IMR-90 (cell line): ENCODE results near the gene EHD4. TPM values are rescaled to one million over a fixed set of nuclear protein-coding genes. Genes with fewer than 3 reads are reported as not detected.

Source experiments
- ATAC-seq: fragments of 200-7000 bp; cut with Tn5 transposase; 2 replicates; pipeline ENCODE4 v1.9.1; 2020; ENCODE audit warnings: low read depth, mild to moderate bottlenecking, moderate library complexity
- BruUV-seq: library from RNA; stranded (reverse); fragments of 400-500 nt; replicated peaks from 2 replicates; lab custom pipeline; 2021; lab: Mats Ljungman, UMichigan
- CTCF ChIA-PET: fragments of 300-600 bp; formaldehyde crosslinking; extraction: SDS; loops from one replicate; lab custom pipeline; 2021; ENCODE audit warnings: antibody characterized with exemption; lab: Yijun Ruan, JAX
- POLR2A ChIA-PET: fragments of 300-600 bp; sonication (Branson Sonifier 250); formaldehyde crosslinking; loops from one replicate; lab custom pipeline; 2022; ENCODE audit warnings: antibody characterized with exemption; ENCODE audit not compliant: unreplicated experiment; lab: Charles Lee
- DNase-seq: peaks from one replicate; pipeline ENCODE4 v3.0.0; 2013
- H2AFZ ChIP-seq: replicated peaks from 2 replicates; pipeline ENCODE3; 2013; ENCODE audit warnings: low read length, mild to moderate bottlenecking; ENCODE audit not compliant: poor library complexity
- H2AK5ac ChIP-seq: 2 replicates; pipeline ENCODE4 v1.6.1; 2013; ENCODE audit warnings: low read depth, low read length, inconsistent platforms
- H2AK9ac ChIP-seq: replicated peaks from 2 replicates; pipeline ENCODE3; 2013; ENCODE audit warnings: mild to moderate bottlenecking, low read depth, low read length, moderate library complexity; ENCODE audit not compliant: poor library complexity
- H2BK120ac ChIP-seq: 2 replicates; pipeline ENCODE4 v1.6.1; 2013; ENCODE audit warnings: low read depth, low read length, inconsistent platforms
- H2BK15ac ChIP-seq: 3 replicates; pipeline ENCODE4 v1.6.1; 2013; ENCODE audit warnings: low read depth, low read length, inconsistent platforms
- H2BK20ac ChIP-seq: 2 replicates; pipeline ENCODE4 v1.6.1; 2013; ENCODE audit warnings: low read depth, mild to moderate bottlenecking, inconsistent platforms, low read length, moderate library complexity
- H2BK5ac ChIP-seq: 2 replicates; pipeline ENCODE4 v1.6.1; 2013; ENCODE audit warnings: mild to moderate bottlenecking, low read depth, low read length, inconsistent platforms; ENCODE audit not compliant: poor library complexity, severe bottlenecking
- H3K14ac ChIP-seq: replicated peaks from 2 replicates; pipeline ENCODE4 v1.6.1; 2013; ENCODE audit warnings: low read depth, low read length, inconsistent platforms
- H3K18ac ChIP-seq: 2 replicates; pipeline ENCODE4 v1.6.1; 2013; ENCODE audit warnings: low read depth, low read length, control low read depth
- H3K23ac ChIP-seq: 2 replicates; pipeline ENCODE4 v1.6.1; 2013; ENCODE audit warnings: low read depth, low read length, inconsistent platforms
- H3K27ac ChIP-seq: 2 replicates; pipeline ENCODE4 v1.5.1; 2013; ENCODE audit warnings: mild to moderate bottlenecking, control low read depth, low read length; ENCODE audit not compliant: insufficient read depth
- H3K27me3 ChIP-seq: 2 replicates; pipeline ENCODE4 v1.6.1; 2013; ENCODE audit warnings: low read length; ENCODE audit not compliant: control insufficient read depth, insufficient read depth
- H3K36me3 ChIP-seq: 2 replicates; pipeline ENCODE4 v1.6.1; 2013; ENCODE audit warnings: low read length, mixed read lengths; ENCODE audit not compliant: control insufficient read depth, insufficient read depth
- H3K4ac ChIP-seq: 2 replicates; pipeline ENCODE4 v1.6.1; 2013; ENCODE audit warnings: low read depth, low read length, inconsistent platforms
- H3K4me1 ChIP-seq: 2 replicates; pipeline ENCODE4 v1.6.1; 2013; ENCODE audit warnings: low read length, mixed read lengths; ENCODE audit not compliant: control insufficient read depth, insufficient read depth
- H3K4me2 ChIP-seq: 2 replicates; pipeline ENCODE4 v1.6.1; 2013; ENCODE audit warnings: low read depth, mild to moderate bottlenecking, control low read depth, low read length, moderate library complexity
- H3K4me3 ChIP-seq: 2 replicates; pipeline ENCODE4 v1.5.1; 2013; ENCODE audit warnings: low read depth, mild to moderate bottlenecking, control low read depth, low read length, moderate library complexity; ENCODE audit not compliant: insufficient read depth
- H3K56ac ChIP-seq: 2 replicates; pipeline ENCODE4 v1.6.1; 2013; ENCODE audit warnings: low read length, inconsistent platforms; ENCODE audit not compliant: insufficient read depth; ENCODE audit errors: extremely low read depth
- H3K79me1 ChIP-seq, 2 experiments: 2 replicates each; pipeline ENCODE4 v1.6.1; 2013; ENCODE audit warnings: low read length in 2 of 2, inconsistent platforms in 1 of 2, low read depth in 1 of 2
- H3K9ac ChIP-seq: 2 replicates; pipeline ENCODE4 v1.6.1; 2013; ENCODE audit warnings: low read depth, low read length, control low read depth
- H3K9me1 ChIP-seq: 2 replicates; pipeline ENCODE4 v1.6.1; 2013; ENCODE audit warnings: low read length, inconsistent platforms; ENCODE audit not compliant: insufficient read depth
- H3K9me3 ChIP-seq: 2 replicates; pipeline ENCODE4 v1.6.1; 2013; ENCODE audit warnings: low read length; ENCODE audit not compliant: control insufficient read depth, insufficient read depth
- H4K20me1 ChIP-seq: 2 replicates; pipeline ENCODE4 v1.6.1; 2013; ENCODE audit warnings: low read length, inconsistent platforms; ENCODE audit not compliant: insufficient read depth
- H4K5ac ChIP-seq: 2 replicates; pipeline ENCODE4 v1.6.1; 2013; ENCODE audit warnings: mild to moderate bottlenecking, low read depth, low read length, control low read depth
- H4K8ac ChIP-seq, 2 experiments: 2 replicates each; pipeline ENCODE4 v1.6.1; 2013; ENCODE audit warnings: low read depth in 2 of 2, low read length in 2 of 2, control low read depth in 1 of 2, inconsistent platforms in 1 of 2
- H4K91ac ChIP-seq: 2 replicates; pipeline ENCODE4 v1.6.1; 2013; ENCODE audit warnings: low read depth, low read length, inconsistent platforms; ENCODE audit not compliant: insufficient read depth
- BHLHE40 ChIP-seq: fragments of 150-350 bp; IDR thresholded peaks from 2 replicates; pipeline ENCODE4 v1.6.1; 2016; ENCODE audit warnings: mild to moderate bottlenecking, low read depth, low read length
- CEBPB ChIP-seq: IDR thresholded peaks from 2 replicates; pipeline ENCODE4 v1.6.1; 2012; ENCODE audit warnings: low read depth, low read length, improper control_type of control experiment
- CHD1 ChIP-seq: IDR thresholded peaks from 2 replicates; pipeline ENCODE4 v1.6.1; 2012; ENCODE audit warnings: low read depth, low read length, improper control_type of control experiment
- FOS ChIP-seq: fragments of 150-350 bp; IDR thresholded peaks from 2 replicates; pipeline ENCODE4 v1.6.1; 2016; ENCODE audit warnings: low read depth, low read length
- MAFK ChIP-seq: IDR thresholded peaks from 2 replicates; pipeline ENCODE4 v1.6.1; 2012; ENCODE audit warnings: low read depth, low read length, improper control_type of control experiment
- MAZ ChIP-seq: IDR thresholded peaks from 2 replicates; pipeline ENCODE4 v1.6.1; 2012; ENCODE audit warnings: low read depth, mild to moderate bottlenecking, low read length, improper control_type of control experiment, moderate library complexity, borderline replicate concordance
- NFE2L2 ChIP-seq: fragments of 150-350 bp; IDR thresholded peaks from 2 replicates; pipeline ENCODE4 v1.6.1; 2016; ENCODE audit warnings: low read depth, mild to moderate bottlenecking, low read length
- POLR2A ChIP-seq: IDR thresholded peaks from 2 replicates; pipeline ENCODE4 v1.6.1; 2012; ENCODE audit warnings: mild to moderate bottlenecking, low read depth, low read length
- RFX5 ChIP-seq: IDR thresholded peaks from 2 replicates; pipeline ENCODE4 v1.8.0; 2012; ENCODE audit warnings: low read depth, mild to moderate bottlenecking, low read length, moderate library complexity
- WGBS, 2 experiments: methylation state at CpG; one replicate each; pipeline versions ENCODE4 v1.1.5 to v1.1.7; 2013; ENCODE audit warnings: missing lambda C conversion rate in 2 of 2; ENCODE audit not compliant: insufficient read length in 1 of 2; ENCODE audit errors: extremely low coverage in 2 of 2; 5-methylcytosine and 5-hydroxymethylcytosine counted together
- dilution Hi-C: fragments of 300-500 bp; cut with HindIII; formaldehyde crosslinking; loops from one replicate; pipeline ENCODE4 v1.14.3; 2018; ENCODE audit warnings: low sequenced_read_pairs; ENCODE audit not compliant: unreplicated experiment
- in situ Hi-C: fragments of 300-500 bp; cut with MboI; formaldehyde crosslinking; loops from 3 replicates; pipeline ENCODE4 v1.14.3; 2019; ENCODE audit warnings: low sequenced_read_pairs, inconsistent platforms, mixed read lengths
- intact Hi-C: fragments of 100-400 bp; cut with micrococcal nuclease; formaldehyde crosslinking; loops from 2 replicates; pipeline ENCODE4 v1.10.0; 2022
- polyA plus RNA-seq, 3 experiments: library from polyadenylated mRNA; depleted of rRNA; stranded (reverse); fragments of >200 nt; gene quantifications; 2 replicates each; pipeline ENCODE4 v1.2.3, GENCODE V29; 2012; ENCODE audit warnings: low replicate concordance in 1 of 3
- total RNA-seq: library from RNA; depleted of rRNA; stranded (reverse); fragments of >200 nt; gene quantifications from 2 replicates; pipeline ENCODE4 v1.2.3, GENCODE V29; 2012
- TF ChIP-seq, protein P1 (sequence below): conservative IDR thresholded peaks from 2 replicates; pipeline ENCODE4 v1.5.1; 2012; ENCODE audit warnings: mild to moderate bottlenecking, low read depth, low read length, improper control_type of control experiment
- TF ChIP-seq, protein P2 (sequence below): fragments of 150-350 bp; IDR thresholded peaks from 2 replicates; pipeline ENCODE4 v1.6.1; 2017; ENCODE audit warnings: mild to moderate bottlenecking, antibody characterized with exemption, low read length, low read depth

Gene EHD4
- total and polyA plus RNA-seq, 2 of the 4 experiments (the other 2 are of a cell fraction), result 21.0 to 29.0 TPM

DNA sequence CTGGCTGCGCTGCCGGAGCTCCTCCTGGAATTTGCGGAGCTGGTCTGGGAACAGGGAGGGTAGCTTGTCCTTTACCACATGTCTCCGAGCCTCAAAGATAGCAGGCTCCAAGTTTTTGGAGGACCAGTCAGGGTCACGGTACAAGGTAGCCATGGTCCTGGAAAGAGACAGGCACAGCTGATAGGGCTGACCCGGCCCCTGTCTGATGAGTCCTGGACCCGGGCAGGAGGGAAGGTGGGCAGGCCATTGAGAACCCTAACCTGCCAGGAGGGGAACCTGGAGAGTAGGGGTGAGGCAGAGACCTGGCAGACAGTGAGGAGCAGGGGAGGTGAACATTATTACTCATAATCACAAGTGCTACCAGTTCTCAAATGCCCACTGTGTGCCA, 20.4 kb upstream of the EHD4 start (continued):
- TF ChIP-seq, protein P1, sequence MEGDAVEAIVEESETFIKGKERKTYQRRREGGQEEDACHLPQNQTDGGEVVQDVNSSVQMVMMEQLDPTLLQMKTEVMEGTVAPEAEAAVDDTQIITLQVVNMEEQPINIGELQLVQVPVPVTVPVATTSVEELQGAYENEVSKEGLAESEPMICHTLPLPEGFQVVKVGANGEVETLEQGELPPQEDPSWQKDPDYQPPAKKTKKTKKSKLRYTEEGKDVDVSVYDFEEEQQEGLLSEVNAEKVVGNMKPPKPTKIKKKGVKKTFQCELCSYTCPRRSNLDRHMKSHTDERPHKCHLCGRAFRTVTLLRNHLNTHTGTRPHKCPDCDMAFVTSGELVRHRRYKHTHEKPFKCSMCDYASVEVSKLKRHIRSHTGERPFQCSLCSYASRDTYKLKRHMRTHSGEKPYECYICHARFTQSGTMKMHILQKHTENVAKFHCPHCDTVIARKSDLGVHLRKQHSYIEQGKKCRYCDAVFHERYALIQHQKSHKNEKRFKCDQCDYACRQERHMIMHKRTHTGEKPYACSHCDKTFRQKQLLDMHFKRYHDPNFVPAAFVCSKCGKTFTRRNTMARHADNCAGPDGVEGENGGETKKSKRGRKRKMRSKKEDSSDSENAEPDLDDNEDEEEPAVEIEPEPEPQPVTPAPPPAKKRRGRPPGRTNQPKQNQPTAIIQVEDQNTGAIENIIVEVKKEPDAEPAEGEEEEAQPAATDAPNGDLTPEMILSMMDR, result no peak

GRCh38 chr15:41992151-41992802, 19.9 kb upstream of the EHD4 start:
- Histone ChIP-seq H3K27me3 (peaks cover 33% of the 10 kb centered on the region), H3K79me1 (no peaks in the 10 kb centered on the region), H3K36me3 (no peaks in the 10 kb centered on the region), H3K9ac (no peak overlapping the region), H4K8ac (no peak overlapping the region), H3K9me3 (no peaks in the 10 kb centered on the region), H3K4ac (no peak overlapping the region), H2BK120ac (no peak overlapping the region), H4K91ac (no peak overlapping the region), H3K4me1 (no peaks in the 10 kb centered on the region), H3K56ac (no peak overlapping the region), H3K4me2 (no peak overlapping the region), H2BK5ac (no peak overlapping the region), H2BK20ac (no peak overlapping the region), H2BK15ac (no peak overlapping the region), H3K14ac (no peak overlapping the region), H3K4me3 (no peak overlapping the region), H3K27ac (no peak overlapping the region), H2AK5ac (no peak overlapping the region), H3K23ac (no peak overlapping the region), H4K20me1 (no peaks in the 10 kb centered on the region), H4K5ac (no peak overlapping the region), H2AFZ (no peak overlapping the region), H3K9me1 (no peaks in the 10 kb centered on the region), H3K18ac (no peak overlapping the region), H2AK9ac (no peak overlapping the region)
- intact Hi-C loops, result no loop called here
- DNase-seq (no peak), ATAC-seq (no peak)
- TF ChIP-seq NFE2L2 (no peak), CEBPB (no peak), MAFK (no peak), BHLHE40 (no peak), POLR2A (no peak), FOS (no peak), MAZ (no peak), RFX5 (no peak), CHD1 (no peak)
- TF ChIP-seq, protein P2, sequence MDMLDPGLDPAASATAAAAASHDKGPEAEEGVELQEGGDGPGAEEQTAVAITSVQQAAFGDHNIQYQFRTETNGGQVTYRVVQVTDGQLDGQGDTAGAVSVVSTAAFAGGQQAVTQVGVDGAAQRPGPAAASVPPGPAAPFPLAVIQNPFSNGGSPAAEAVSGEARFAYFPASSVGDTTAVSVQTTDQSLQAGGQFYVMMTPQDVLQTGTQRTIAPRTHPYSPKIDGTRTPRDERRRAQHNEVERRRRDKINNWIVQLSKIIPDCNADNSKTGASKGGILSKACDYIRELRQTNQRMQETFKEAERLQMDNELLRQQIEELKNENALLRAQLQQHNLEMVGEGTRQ, result no peak
- WGBS, 2 experiments, result 85% methylated on average over 6 of the region's 18 CpGs; no CpG with 5 or more reads in 1 of the 2 experiments
- dilution Hi-C loops, result no loop called here
- ChIA-PET POLR2A (no interaction called here), CTCF (interaction anchor here (1.7 kb wide), 1 partner anchor 92 kb away, joined by 5 read pairs; no protein-coding TSS in a partner anchor)
- in situ Hi-C loops, result no loop called here
- BruUV-seq, result no TSS peak
